ENCODE results near the gene HAUS8.
"Not testable (repeated sequence)": the region's sequence is repeated elsewhere in the genome, so short reads cannot be mapped to it uniquely, and the experiment has no call there.

The HAUS8 gene

GRCh38 chr19:17103177-17103576 lies 27.9 kb upstream of the HAUS8 start:
- FAIRE-seq (no peak), DNase-seq (ENCODE audit: insufficient read length, low spot score) (no peak)

GRCh38 chr19:17101686-17102628 lies 26.7 kb upstream of the HAUS8 start:
- DNase-seq (ENCODE audit: insufficient read length, low spot score) (no peak), FAIRE-seq (no peak)

GRCh38 chr19:17098326-17098725 lies 23.1 kb upstream of the HAUS8 start:
- FAIRE-seq (no peak), DNase-seq (ENCODE audit: insufficient read length, low spot score) (no peak)

GRCh38 chr19:17097593-17098126 lies 22.4 kb upstream of the HAUS8 start:
- DNase-seq (ENCODE audit: insufficient read length, low spot score) (no peak), FAIRE-seq (no peak)

GRCh38 chr19:17095141-17095919 lies 20.1 kb upstream of the HAUS8 start:
- FAIRE-seq = no peak
- no peak for DNase-seq (ENCODE audit: insufficient read length, low spot score)

GRCh38 chr19:17094694-17095093 lies 19.4 kb upstream of the HAUS8 start:
- DNase-seq (ENCODE audit: insufficient read length, low spot score); FAIRE-seq: not testable (repeated sequence)

GRCh38 chr19:17092696-17093095 lies 17.4 kb upstream of the HAUS8 start:
- DNase-seq (ENCODE audit: insufficient read length, low spot score) = no peak
- peak; percentile 64 for FAIRE-seq

- no peak for FAIRE-seq
These were observed 16.6 kb upstream of the HAUS8 start for GRCh38 chr19:17091758-17092333.

GRCh38 chr19:17090583-17090982 lies 15.3 kb upstream of the HAUS8 start:
- FAIRE-seq = peak; percentile 49
- DNase-seq (ENCODE audit: insufficient read length, low spot score) = peak; percentile 31

More at GRCh38 chr19:17091758-17092333, 16.6 kb upstream of the HAUS8 start:
- DNase-seq (ENCODE audit: insufficient read length, low spot score) = no peak

- no peak for FAIRE-seq
These were observed 13.3 kb upstream of the HAUS8 start for GRCh38 chr19:17088552-17088951.

GRCh38 chr19:17086834-17087233 lies 11.6 kb upstream of the HAUS8 start:
- FAIRE-seq (no peak), DNase-seq (ENCODE audit: insufficient read length, low spot score) (no peak)

More at GRCh38 chr19:17088552-17088951, 13.3 kb upstream of the HAUS8 start:
- no peak for DNase-seq (ENCODE audit: insufficient read length, low spot score)

- FAIRE-seq (no peak), DNase-seq (ENCODE audit: insufficient read length, low spot score) (no peak)
These were observed 10.9 kb upstream of the HAUS8 start for GRCh38 chr19:17086120-17086519.

GRCh38 chr19:17081672-17082630 lies 6.7 kb upstream of the HAUS8 start:
- no peak for FAIRE-seq
- DNase-seq (ENCODE audit: insufficient read length, low spot score) = no peak

GRCh38 chr19:17080440-17080801 lies 5.2 kb upstream of the HAUS8 start:
- no peak for DNase-seq (ENCODE audit: insufficient read length, low spot score)
- no peak for FAIRE-seq

GRCh38 chr19:17079710-17080439 lies 4.6 kb upstream of the HAUS8 start:
- FAIRE-seq (peak; percentile 81), DNase-seq (ENCODE audit: insufficient read length, low spot score) (peak; percentile 89)

GRCh38 chr19:17078920-17079709 lies 3.9 kb upstream of the HAUS8 start:
- no peak for DNase-seq (ENCODE audit: insufficient read length, low spot score)
- peak; percentile 4 for FAIRE-seq

GRCh38 chr19:17078036-17078919 lies 3.0 kb upstream of the HAUS8 start:
- FAIRE-seq = no peak
- DNase-seq (ENCODE audit: insufficient read length, low spot score) = no peak
